GM12892 (cell line): ENCODE results near the gene PSMC3.

Experiments used
- DNase-seq: peaks from one replicate; pipeline ENCODE4 v3.0.0; 2011; ENCODE audit not compliant: insufficient read length
- FAIRE-seq: peaks from 2 replicates; lab custom pipeline; 2011; peaks lifted over from hg19 to GRCh38; lab: Jason Lieb, UNC
- POLR2A ChIP-seq: IDR thresholded peaks from 2 replicates; pipeline ENCODE4 v1.6.1; 2011; ENCODE audit warnings: low read depth, low read length, control low read depth
- POLR2AphosphoS5 ChIP-seq: IDR thresholded peaks from 2 replicates; pipeline ENCODE4 v1.6.1; 2011; ENCODE audit warnings: low read depth, low read length, control low read depth
- TAF1 ChIP-seq: IDR thresholded peaks from 2 replicates; pipeline ENCODE4 v1.6.1; 2011; ENCODE audit warnings: low read depth, mild to moderate bottlenecking, control low read depth, low read length, borderline replicate concordance

PSMC3 gene

DNA sequence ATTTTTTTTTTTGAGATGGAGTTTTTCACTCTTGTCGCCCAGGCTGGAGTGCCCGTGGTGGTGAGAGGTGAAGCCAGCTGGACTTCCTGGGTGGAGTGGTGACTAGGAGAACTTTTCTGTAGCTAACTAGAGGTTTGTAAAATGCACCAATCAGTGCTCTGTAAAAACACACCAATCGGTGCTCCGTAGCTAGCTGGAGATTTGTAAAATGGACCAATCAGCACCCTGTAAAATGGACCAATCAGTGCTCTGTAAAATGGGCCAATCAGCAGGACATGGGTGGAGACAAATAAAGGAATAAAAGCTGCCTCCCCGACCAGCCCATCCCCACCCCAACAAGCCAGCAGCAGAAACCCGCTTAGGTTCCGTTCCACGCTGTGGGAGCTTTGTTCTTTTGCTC is 27.1 kb upstream of the PSMC3 start:
- TF ChIP-seq POLR2AphosphoS5 (no peak), TAF1 (no peak), POLR2A (no peak)
- DNase-seq (no peak), FAIRE-seq (no peak)

DNA sequence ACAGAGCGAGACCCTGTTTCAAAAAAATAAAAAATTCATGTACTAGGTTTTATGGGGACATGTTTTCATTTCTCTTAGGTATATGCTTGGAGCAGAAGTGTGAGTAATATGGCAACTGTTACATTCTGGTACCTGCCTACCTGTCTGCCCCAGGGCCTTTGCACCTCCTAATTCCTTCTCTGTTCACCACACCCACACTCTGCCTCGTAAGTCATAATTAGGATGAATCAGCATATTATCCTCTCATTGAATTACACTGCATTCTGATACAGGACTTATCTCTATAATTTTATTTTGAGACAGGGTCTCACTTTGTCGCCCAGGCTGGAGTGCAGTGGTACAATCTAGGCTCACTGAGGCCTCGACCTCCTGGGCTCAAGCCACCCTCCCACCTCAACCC is 25.8 kb upstream of the PSMC3 start:
- TF ChIP-seq POLR2AphosphoS5 (no peak), TAF1 (no peak), POLR2A (no peak)

DNA sequence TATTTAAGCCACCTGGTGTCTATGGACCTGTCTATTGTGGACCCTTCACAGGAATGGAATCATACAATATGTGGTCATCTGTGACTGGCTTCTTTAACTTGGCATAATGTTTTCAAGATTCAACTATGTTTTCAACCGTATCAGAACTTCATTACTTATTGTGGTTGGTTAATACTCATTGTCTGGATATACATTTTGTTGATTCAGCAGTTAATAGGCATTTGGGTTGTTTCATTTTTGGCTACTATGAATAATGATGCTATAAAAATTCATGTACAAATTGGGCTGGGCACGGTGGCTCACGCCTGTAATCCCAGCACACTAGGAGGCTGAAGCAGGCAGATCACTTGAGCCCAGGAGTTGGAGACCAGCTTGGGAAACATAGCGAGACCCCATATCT is 25.2 kb upstream of the PSMC3 start:
- FAIRE-seq (no peak), DNase-seq (no peak)
- TF ChIP-seq POLR2AphosphoS5: no peak
- TF ChIP-seq TAF1: no peak
- TF ChIP-seq POLR2A: no peak

More for the DNA sequence above, 25.8 kb upstream of the PSMC3 start:
- DNase-seq: no peak
- FAIRE-seq: no peak

DNA sequence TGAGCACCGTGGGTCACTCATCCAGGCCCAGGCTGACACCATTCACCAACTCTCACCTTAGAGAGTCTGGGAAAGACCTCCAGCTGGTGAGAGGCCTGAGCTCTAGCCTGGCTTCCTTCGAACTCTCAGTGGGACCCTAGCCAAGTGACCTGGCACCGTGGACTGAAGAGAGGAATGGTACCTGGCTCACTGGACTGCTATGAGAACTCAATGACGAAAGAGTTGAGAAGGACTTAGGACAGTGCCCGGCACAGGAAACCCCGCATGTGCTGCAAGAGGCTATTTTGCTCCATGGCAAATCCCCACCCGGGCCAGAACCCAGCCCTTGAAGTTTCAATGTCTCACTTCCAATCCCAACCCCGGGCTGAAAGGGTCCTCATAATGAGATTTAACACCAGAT is 23.3 kb upstream of the PSMC3 start:
- FAIRE-seq (no peak), DNase-seq (no peak)
- TF ChIP-seq POLR2AphosphoS5 (no peak), TAF1 (no peak), POLR2A (no peak)

DNA sequence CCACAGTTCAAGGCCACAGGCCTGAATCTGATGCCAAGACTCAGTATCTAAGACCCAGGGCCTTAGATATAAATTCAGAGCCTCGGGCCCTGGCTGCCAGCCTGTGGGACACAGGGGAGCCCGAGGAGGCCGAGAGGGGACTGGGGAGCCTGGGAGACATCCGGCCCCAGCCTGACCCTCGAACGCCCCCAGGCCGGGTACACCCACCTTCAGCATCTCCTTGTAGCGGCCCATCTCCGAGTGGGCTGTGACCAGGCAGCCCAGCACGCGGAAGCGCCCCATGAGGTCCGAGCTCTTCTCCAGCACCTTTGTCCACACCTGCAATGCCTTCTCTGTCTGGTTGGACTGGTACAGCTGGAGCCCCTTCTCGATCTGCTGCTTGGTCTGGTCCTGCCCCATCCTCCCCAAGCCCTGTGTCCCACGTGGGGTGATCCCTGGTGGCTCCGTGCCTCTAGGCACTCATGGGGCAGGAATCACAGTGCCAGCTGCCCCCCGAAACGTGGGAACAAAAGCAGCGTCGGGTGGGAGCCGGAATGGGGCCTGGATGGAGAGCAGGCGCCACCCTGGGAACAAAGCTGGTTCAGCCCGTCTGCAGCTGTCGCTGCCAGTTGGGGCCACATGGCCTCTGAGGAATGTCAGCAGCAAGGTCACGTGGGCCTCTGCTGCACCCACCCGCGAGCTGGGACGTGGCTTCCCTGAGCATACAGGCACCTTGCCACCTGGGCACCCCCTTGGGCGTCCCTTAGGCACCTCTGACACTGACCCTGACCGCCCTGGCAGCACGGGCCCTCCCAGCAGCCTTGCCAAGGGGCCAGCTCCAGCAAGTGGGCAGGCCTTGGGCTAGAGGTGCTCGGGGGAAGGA is 22.6 kb upstream of the PSMC3 start, which contains the start of gene RAPSN:
RAPSN (minus strand) TSS at position 571 of the 862 bp plus-strand sequence; CDS start at position 399, 172 bp downstream.
- FAIRE-seq: no peak
- no peak for DNase-seq

DNA sequence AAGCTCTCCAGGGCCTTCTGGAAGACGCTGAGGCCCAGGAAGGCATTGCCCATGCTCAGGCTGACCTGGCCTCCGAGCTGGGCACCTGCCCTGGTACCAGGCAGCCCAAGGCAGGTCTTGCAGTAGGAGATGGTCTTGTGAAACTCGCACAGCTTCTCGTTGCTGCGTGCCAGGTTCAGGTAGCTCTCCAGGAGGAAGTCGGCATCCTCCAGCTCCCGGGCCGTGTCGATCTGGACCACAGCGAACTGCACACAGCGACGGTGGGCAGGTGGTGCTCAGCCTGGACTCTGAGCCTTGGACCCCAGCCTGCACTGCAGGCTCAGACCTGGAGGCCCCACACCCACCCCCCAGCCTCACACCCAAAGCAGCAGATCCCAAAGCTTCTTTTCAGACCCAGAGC is 21.7 kb upstream of the PSMC3 start:
- DNase-seq (no peak), FAIRE-seq (no peak)

More for the DNA sequence above, 22.6 kb upstream of the PSMC3 start, which contains the start of gene RAPSN:
- TF ChIP-seq POLR2A (no peak), TAF1 (no peak), POLR2AphosphoS5 (no peak)

DNA sequence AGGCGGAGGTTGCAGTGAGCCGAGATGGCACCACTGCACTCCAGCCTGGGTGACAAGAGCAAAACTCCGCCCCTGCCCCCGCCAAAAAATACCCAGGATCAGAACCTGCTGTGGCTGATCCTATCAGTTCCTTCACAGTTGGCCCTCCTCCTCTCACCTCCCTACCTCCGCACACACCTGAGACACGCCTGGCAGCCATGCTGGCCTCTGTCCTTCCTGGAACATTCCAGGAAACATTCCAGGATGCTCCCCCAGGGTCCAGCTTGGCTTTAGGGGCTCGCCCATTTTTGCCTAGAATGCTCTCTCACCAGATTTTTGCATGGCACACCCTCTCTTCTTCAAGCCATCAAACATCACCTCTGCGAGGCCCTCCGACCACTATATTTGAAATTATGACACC is 20.6 kb upstream of the PSMC3 start:
- DNase-seq (no peak), FAIRE-seq (no peak)
- no peak for TF ChIP-seq POLR2A
- no peak for TF ChIP-seq POLR2AphosphoS5
- no peak for TF ChIP-seq TAF1

More for the DNA sequence above, 21.7 kb upstream of the PSMC3 start:
- no peak for TF ChIP-seq POLR2A
- no peak for TF ChIP-seq TAF1
- no peak for TF ChIP-seq POLR2AphosphoS5

DNA sequence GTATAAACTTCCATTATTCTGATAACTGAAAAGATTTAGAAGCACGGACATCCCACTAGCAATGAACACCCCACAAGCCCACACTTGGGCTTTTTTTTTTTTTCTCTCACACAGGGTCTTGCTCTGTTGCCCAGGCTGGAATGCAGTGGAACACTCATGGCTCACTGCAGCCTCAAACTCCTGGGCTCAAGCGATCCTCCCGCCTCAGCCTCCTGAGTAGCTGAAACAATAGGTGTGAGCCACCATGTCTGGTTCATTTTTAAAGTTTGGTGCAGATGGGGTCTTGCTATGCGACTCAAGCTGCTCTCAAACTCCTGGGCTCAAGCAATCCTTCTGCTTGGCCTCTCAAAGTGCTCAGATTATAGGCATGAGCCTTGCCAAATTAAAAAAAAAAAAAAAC is 19.6 kb upstream of the PSMC3 start:
- FAIRE-seq: no peak
- no peak for DNase-seq
- TF ChIP-seq POLR2AphosphoS5: no peak
- no peak for TF ChIP-seq POLR2A
- no peak for TF ChIP-seq TAF1

DNA sequence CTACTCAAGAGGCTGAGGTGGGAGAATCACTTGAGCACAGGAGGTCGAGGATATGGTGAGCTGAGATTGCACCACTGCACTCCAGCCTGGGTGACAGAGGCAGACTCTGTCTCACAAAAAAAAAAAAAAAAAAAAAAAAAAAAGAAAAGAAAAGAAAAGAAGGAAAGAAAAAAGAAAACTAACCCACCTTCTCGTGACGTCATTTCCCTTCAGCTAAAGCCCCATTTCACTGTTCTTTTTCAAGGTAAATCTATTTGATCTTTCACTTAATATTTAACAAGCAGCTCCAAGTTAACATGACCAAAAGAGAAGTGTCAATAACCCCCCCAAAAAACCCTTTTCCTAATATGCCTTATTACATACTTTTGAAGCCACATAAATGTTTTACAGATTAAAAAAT is 17.6 kb upstream of the PSMC3 start:
- FAIRE-seq: no peak
- DNase-seq: no peak
- no peak for TF ChIP-seq TAF1
- TF ChIP-seq POLR2A: no peak
- no peak for TF ChIP-seq POLR2AphosphoS5

DNA sequence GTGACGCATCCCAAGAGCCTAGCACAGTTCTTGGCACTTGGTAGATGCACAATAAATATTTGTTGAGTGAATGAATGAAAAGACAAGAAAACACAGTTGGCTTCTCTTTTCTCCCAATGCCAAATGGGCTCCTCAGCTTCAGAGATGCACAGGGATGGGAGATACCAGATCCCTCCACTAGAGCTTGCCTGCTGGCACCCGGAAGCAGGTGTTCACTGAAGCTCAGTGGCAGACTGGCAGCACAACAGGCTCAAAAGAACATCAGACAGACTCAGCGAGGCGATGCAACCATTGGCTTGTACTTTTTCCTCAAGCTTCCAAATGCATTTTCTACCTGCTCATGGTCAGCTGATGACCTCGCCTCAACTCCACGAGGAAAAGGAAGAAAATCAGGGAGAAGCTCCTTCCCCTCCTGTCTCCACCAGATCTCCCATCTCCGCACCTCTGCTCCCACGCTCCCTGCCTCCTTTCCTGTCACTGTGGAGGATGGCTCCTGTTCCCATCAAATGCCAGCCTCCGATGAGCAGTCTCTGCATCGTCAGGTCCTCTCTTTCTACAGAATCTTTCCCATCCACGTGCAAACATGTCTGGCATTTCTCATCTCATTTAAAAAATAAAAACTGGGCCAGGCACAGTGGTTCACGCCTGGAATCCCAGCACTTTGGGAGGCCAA is 16.9 kb upstream of the PSMC3 start:
- TF ChIP-seq POLR2A: no peak
- TF ChIP-seq TAF1: no peak
- TF ChIP-seq POLR2AphosphoS5: no peak
- DNase-seq (no peak), FAIRE-seq (no peak)

DNA sequence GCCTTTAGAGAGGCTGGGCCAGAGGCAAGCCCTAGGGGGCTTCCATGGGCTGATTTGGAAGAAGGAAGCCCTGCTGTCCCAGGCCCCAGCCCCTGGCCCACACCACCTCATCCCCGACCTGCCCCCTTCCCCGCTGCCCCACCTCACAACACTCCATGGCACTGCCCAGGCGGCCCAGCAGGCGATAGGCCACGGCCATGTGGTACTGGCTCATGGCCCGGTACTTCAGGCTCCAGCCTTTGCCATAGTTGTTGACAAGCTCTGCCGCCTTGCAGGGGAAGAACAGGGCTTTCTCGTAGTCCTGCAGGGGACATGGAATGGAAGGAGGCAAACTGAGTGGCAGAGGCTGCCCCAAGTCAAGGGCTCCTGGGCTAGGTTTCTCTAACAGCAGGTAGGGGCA is 16.3 kb upstream of the PSMC3 start:
- DNase-seq (no peak), FAIRE-seq (no peak)
- TF ChIP-seq TAF1 (no peak), POLR2AphosphoS5 (no peak), POLR2A (no peak)
